AG09319 (cell line): ENCODE measurements around the gene VASN.
"Not testable (repeated sequence)": the region's sequence is repeated elsewhere in the genome, so short reads cannot be mapped to it uniquely, and the experiment has no call there.

Experiments
- DNase-seq: peaks from one replicate; pipeline ENCODE4 v3.0.0-alpha.2; 2010; ENCODE audit warnings: low read depth; ENCODE audit errors: extremely low read depth
- TF ChIP-seq, protein P1 (sequence below): IDR thresholded peaks from 2 replicates; pipeline ENCODE4 v1.5.1; 2011; ENCODE audit warnings: low read depth, mild to moderate bottlenecking, inconsistent platforms, low read length, moderate library complexity

The VASN gene

DNA sequence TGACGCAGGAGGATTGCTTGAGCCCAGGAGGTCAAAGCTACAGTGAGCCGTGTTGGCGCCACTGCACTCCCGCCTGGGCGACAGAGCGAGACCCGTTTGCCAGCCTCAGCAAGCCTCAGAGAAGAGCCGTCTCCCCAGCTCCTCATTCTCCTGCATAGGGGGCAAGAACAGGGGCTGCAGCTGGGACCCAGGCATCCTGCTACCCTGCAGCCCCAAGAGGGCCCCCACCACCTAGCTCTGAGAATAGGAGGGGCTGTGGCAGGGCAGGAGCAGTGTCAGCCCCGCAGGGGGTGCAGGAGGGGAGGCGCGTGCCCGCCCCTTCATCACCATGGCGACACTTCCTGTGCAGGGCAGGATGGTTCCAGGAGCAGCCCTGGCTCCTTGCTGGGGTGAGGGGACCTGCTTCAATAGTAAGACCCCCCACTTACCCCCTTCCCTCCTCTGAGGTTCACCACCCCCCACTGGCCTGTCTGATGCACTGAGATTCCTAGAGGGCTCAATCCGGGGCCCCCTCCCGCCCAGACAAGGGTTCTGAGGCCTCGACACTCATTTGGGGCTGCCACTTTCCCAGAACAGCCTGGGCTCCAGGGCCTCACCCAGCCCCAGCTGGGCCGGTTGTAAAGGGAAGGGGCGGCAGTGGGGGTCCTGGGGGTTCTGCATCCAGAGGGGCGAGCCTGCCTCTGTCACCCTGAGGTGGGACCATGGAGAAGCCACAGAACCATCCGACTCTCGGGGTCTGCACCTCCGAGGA, 20.2 kb downstream of the VASN start:
- no peak for DNase-seq
- TF ChIP-seq, protein P1, sequence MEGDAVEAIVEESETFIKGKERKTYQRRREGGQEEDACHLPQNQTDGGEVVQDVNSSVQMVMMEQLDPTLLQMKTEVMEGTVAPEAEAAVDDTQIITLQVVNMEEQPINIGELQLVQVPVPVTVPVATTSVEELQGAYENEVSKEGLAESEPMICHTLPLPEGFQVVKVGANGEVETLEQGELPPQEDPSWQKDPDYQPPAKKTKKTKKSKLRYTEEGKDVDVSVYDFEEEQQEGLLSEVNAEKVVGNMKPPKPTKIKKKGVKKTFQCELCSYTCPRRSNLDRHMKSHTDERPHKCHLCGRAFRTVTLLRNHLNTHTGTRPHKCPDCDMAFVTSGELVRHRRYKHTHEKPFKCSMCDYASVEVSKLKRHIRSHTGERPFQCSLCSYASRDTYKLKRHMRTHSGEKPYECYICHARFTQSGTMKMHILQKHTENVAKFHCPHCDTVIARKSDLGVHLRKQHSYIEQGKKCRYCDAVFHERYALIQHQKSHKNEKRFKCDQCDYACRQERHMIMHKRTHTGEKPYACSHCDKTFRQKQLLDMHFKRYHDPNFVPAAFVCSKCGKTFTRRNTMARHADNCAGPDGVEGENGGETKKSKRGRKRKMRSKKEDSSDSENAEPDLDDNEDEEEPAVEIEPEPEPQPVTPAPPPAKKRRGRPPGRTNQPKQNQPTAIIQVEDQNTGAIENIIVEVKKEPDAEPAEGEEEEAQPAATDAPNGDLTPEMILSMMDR = no peak

DNA sequence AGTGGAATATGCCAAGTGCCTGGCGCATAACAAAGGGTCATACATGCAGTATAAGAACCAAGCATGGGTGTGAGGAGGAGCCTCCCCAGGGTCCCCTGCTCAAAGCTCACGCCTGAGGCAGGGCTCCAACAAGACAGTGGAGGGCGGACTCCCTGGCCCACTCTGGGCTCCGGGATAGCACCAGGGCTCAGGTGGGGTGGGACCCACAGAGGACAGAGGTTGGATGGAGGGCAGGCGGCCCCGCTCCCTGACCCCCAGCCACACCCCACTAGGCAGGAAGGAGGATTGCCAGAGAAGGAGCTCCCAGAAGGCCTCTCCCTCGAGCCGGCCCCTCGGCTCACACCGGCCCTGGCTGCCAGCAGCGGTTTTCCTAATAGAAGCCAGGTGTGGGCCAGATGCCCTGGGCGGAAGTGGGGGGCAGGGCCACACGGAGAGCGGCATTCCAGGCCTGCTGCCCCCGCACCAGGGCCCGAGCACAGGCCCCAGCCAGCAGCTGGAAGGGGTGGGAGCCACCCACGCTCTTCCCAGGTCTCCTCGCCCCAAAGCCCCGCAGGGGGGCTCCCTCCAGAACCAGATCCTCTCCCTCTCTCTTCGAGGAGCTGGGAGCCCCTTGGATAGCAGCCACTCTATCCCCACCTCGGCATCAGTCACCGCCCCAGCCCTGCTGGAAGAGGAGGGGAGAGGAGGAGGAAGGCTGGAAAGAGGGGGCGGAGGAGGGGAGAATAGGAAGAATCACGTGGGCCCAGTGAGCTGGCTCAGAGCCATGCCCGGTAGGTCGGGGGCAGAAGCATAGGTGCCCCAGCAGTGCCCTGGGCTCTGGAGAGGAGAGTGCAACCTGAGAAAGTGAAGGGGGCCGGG, 21.0 kb downstream of the VASN start:
- DNase-seq = peak; percentile 79
- TF ChIP-seq, protein P1 = no peak

DNA sequence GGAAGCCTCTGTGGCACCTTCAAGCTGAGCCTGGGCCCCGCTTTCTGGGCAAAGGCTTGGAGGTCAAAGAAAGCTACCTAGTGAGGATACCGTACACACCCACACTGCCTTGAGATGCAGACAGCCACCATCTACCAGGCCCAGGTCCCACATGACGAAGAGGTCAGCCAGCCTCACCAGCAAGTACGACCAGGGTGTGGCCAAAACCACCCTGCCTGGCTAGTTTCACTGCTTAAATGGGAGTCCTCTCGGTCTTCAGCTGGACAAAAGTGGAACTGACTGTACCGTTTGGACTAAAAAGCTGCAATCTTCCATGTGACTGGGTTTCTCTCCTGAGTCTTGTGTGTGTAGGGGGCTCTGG, 21.6 kb downstream of the VASN start:
- TF ChIP-seq, protein P1 = no peak
- no peak for DNase-seq

DNA sequence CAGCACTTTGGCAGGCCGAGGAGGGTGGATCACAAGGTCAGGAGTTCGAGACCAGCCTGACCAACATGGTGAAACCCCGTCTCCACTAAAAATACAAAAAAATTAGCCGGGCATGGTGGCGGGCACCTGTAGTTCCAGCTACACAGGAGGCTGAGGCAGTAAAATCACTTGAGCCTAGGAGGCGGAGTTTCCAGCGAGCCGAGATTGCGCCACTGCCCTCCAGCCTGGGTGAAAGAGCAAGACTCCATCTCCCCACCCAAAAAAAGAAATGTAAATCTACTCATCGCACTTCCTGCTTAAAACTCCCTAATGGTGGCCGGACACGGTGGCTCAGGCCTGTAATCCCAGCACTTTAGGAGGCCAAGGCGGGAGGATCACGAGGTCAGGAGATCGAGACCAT, 22.2 kb downstream of the VASN start:
- DNase-seq = not testable (repeated sequence)

DNA sequence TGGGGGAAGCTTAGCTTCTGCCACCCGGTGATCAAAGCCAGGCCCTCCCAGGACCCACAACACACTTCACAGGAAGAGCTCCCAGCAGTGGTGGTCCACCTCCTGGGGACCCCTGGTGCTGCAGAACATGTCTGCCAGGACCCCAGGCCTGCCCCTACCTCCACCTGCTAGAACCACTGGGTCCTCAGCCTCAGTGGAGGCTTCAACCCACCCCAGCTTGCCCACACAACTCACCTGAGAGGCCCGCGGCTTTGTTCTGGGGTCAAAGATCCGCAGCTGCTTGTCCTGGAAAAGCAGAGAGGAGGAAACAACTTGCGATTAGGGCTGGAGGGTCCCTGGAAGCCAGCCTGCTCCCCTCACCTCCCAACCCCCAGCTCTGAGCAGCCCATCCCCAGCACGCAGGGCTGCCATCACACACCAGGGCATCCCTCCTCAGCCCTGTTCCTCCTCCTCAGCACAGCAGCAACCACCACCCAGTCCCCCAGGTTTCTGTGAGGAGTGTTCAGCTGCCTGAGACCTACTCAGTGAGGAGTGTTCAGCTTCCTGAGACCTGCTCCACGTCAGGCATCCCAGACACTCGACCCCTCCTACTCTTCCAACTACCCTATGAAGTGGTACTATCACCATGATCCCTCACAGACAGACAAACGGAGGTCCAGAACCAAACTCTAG, 23.5 kb downstream of the VASN start:
- TF ChIP-seq, protein P1 = no peak
- no peak for DNase-seq

DNA sequence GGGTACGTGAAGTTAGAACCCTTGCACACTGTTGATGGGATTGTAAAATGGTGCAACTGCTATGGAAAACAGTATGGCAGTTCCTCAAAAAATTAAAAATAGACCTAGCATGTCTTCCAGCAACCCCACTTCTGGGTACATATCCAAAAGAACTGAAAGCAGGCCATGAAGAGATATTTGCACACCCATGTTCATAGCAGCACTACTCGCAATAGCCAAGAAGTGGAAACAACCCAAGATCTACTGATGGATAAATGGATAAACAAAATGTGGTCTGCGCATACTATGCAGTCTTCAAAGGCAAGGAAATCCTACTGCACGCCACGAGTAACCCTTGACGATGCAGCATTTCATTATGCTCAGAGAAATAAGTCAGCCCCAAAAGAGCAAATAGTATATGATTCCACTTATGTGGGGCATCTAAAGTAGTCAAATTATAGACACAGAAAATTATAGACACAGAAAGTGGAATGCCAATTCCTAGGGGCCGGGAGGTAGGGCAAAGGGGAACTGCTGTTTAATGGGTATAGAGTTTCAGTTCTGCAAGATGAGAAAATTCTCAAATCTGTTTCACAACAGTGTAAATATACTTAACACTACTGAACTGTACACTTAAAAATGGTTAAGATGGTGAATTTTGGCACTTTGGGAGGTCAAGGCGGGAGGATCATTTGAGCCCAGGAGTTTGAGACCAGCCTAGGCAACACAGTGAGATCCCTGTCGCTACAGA, 27.5 kb downstream of the VASN start:
- DNase-seq = no peak
- TF ChIP-seq, protein P1 = no peak

DNA sequence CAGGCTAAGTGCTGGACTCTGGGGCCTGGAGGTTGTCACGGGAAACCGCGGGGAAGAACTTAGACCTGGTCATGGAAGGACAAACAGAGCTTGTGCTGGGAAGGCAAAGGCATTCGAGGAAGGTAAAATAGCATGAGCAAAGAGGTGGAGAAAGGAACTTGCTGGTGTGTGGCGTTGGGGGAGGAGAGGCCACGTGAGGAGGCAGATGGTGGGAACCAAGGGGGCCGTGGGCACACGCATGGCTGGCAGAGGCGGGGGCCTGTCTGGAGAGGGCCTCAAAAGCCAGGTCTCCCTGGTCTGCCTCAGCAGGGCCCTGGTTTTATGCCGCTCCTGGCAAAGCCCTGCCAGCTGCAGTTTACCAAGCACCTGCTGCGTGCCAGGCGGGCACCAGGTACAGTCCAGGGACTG, 29.4 kb downstream of the VASN start:
- TF ChIP-seq, protein P1 = no peak
- no peak for DNase-seq
